ENCODE measurements around the gene INPP4B. TPM values are rescaled to one million over a fixed set of nuclear protein-coding genes. Genes with fewer than 3 reads are reported as not detected.

The INPP4B gene
- total and polyA plus RNA-seq, 3 donors from 2014 or later, result 23.2 to 64.5 (median 55.2) TPM

DNA sequence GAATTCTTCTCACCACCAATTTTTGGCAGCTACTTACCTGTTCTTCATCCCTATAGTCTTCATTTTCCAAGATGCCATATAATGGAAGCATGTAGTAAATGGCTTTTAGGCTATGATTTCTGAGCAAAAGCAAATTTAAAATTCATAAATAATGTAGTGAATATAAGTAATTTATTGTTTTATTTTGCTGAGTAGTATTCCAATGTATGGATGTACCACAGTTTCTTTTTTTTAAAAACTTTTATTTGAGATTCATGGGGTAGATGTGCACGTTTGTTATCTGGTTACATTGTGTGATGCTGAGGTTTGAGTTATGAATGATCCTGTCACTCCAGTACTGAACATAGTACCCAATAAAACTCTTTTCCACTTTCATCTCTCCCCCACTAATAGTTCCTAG is 840.6 kb downstream of the INPP4B start:
- intact Hi-C loops (cut with DNase I; ENCODE audit: low total_unique reads), result no loop called here
- Histone ChIP-seq H3K36me3 (ENCODE audit: low read depth, missing control alignments) (no peaks in the 10 kb centered on the region), H3K27me3 (no peaks in the 10 kb centered on the region), H3K4me1 (no peaks in the 10 kb centered on the region), H3K9me3 (no peaks in the 10 kb centered on the region), H3K27ac (no peak overlapping the region), H3K4me3 (no peak overlapping the region)
- DNase-seq, result no peak
- TF ChIP-seq, protein P1, sequence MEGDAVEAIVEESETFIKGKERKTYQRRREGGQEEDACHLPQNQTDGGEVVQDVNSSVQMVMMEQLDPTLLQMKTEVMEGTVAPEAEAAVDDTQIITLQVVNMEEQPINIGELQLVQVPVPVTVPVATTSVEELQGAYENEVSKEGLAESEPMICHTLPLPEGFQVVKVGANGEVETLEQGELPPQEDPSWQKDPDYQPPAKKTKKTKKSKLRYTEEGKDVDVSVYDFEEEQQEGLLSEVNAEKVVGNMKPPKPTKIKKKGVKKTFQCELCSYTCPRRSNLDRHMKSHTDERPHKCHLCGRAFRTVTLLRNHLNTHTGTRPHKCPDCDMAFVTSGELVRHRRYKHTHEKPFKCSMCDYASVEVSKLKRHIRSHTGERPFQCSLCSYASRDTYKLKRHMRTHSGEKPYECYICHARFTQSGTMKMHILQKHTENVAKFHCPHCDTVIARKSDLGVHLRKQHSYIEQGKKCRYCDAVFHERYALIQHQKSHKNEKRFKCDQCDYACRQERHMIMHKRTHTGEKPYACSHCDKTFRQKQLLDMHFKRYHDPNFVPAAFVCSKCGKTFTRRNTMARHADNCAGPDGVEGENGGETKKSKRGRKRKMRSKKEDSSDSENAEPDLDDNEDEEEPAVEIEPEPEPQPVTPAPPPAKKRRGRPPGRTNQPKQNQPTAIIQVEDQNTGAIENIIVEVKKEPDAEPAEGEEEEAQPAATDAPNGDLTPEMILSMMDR (IDR thresholded peaks at IDR 0.05), result no peak
- TF ChIP-seq POLR2A (IDR thresholded peaks at IDR 0.05), result no peak
- 64 to 83% methylated on average over 1 of the region's 1 CpG for WGBS, 2 donors

- intact Hi-C loops (cut with DNase I; ENCODE audit: low total_unique reads), result no loop called here
- H3K27me3 ChIP-seq, result no peaks in the 10 kb centered on the region
- H3K27ac ChIP-seq, result no peak overlapping the region
- no peaks in the 10 kb centered on the region for H3K9me3 ChIP-seq
- TF ChIP-seq POLR2A (IDR thresholded peaks at IDR 0.05), result no peak
- TF ChIP-seq, protein P1 (IDR thresholded peaks at IDR 0.05), result no peak
- no peaks in the 10 kb centered on the region for H3K4me1 ChIP-seq
- H3K36me3 ChIP-seq (ENCODE audit: low read depth, missing control alignments), result no peaks in the 10 kb centered on the region
- no peak for DNase-seq
- no peak overlapping the region for H3K4me3 ChIP-seq
- WGBS, 2 donors, result 75% methylated on average over 5 of the region's 5 CpGs
Measured at GRCh38 chr4:141999446-142000143, 846.5 kb downstream of the INPP4B start.

GRCh38 chr4:141995056-141995455 is 851.0 kb downstream of the INPP4B start:
- intact Hi-C loops (cut with DNase I; ENCODE audit: low total_unique reads), result no loop called here
- no peaks in the 10 kb centered on the region for H3K9me3 ChIP-seq
- no peaks in the 10 kb centered on the region for H3K27me3 ChIP-seq
- no peak overlapping the region for H3K4me3 ChIP-seq
- H3K27ac ChIP-seq, result no peak overlapping the region
- no peaks in the 10 kb centered on the region for H3K36me3 ChIP-seq (ENCODE audit: low read depth, missing control alignments)
- no peaks in the 10 kb centered on the region for H3K4me1 ChIP-seq
- TF ChIP-seq POLR2A (IDR thresholded peaks at IDR 0.05), result no peak
- TF ChIP-seq, protein P1 (IDR thresholded peaks at IDR 0.05), result no peak
- DNase-seq, result no peak
- WGBS, 2 donors, result 50% methylated on average over 1 of the region's 1 CpG

DNA sequence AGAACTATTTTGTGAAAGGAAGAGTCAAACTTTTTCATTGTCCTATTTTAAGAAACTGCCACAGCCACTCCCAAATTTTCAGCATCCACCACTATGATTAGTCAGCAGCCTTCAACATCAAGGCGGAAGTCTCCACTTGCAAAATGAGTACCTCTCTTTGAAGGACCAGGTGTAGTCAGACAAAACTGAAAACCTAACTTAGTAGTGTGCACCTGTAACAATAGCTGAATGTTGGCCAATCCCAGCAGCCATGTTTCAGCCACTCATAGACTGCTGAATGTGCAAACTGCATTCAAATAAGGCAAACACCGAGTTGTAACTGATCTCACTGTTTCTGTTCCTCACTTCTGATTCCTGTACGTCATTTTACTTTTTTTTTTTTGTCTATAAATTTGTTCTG is 868.7 kb downstream of the INPP4B start:
- intact Hi-C loops (cut with DNase I; ENCODE audit: low total_unique reads), result no loop called here
- Histone ChIP-seq H3K27ac (no peak overlapping the region), H3K27me3 (no peaks in the 10 kb centered on the region), H3K36me3 (ENCODE audit: low read depth, missing control alignments) (no peaks in the 10 kb centered on the region), H3K9me3 (no peaks in the 10 kb centered on the region), H3K4me1 (no peaks in the 10 kb centered on the region), H3K4me3 (no peak overlapping the region)
- 71 to 86% methylated on average over 3 of the region's 3 CpGs for WGBS, 2 donors
- DNase-seq, result no peak
- TF ChIP-seq POLR2A (IDR thresholded peaks at IDR 0.05), result no peak
- TF ChIP-seq, protein P1 (IDR thresholded peaks at IDR 0.05), result no peak

Measured in testis (tissue), 3 donors.